ENCODE measurements around the gene ERC2.

DNA sequence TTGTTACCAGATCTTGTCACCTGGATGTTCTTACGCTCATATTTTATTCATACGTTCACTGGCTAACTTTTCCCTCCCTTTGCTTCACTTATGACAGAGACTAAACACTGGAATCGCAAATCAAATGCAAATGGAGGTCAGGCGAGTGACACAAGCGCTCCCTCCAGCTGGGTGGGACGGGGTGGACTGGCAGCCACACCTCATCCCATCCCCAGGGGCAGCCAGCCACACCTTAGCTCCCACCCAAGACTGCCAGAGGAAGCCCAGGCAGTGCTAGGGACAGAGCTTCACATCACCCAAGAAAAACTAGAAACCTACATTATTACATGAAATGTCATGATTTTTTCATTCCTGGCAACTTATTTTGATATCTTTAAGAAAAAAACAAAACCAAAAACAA, 366.2 kb downstream of the ERC2 start:
- TF ChIP-seq GATA2 (IDR thresholded peaks at IDR 0.05; ENCODE audit: low read depth, low read length): no peak
- no peak for TF ChIP-seq GATA3 (IDR thresholded peaks at IDR 0.05; ENCODE audit: low read depth, low read length)

Measured in SH-SY5Y (cell line).